Hematopoietic multipotent progenitor cell (in vitro differentiated cells): ENCODE data around the gene SH3RF1. TPM values are rescaled to one million over a fixed set of nuclear protein-coding genes. Genes with fewer than 3 reads are reported as not detected.
A peak's percentile ranks its signal among the peaks of the same experiment; 100 is the strongest.

Experiments
- DNase-seq, 3 donors: peaks; one replicate each; pipeline ENCODE4 v3.0.0-alpha.2; 2011 to 2015; ENCODE audit warnings: low read depth in 2 of 3, low spot score in 2 of 3
- total RNA-seq: library from RNA; depleted of rRNA; stranded (reverse); fragments of >200 nt; gene quantifications from one replicate; pipeline ENCODE4 v1.2.3, GENCODE V29; 2012

The SH3RF1 gene
- total RNA-seq, 1 donor = 12.1 TPM

DNA sequence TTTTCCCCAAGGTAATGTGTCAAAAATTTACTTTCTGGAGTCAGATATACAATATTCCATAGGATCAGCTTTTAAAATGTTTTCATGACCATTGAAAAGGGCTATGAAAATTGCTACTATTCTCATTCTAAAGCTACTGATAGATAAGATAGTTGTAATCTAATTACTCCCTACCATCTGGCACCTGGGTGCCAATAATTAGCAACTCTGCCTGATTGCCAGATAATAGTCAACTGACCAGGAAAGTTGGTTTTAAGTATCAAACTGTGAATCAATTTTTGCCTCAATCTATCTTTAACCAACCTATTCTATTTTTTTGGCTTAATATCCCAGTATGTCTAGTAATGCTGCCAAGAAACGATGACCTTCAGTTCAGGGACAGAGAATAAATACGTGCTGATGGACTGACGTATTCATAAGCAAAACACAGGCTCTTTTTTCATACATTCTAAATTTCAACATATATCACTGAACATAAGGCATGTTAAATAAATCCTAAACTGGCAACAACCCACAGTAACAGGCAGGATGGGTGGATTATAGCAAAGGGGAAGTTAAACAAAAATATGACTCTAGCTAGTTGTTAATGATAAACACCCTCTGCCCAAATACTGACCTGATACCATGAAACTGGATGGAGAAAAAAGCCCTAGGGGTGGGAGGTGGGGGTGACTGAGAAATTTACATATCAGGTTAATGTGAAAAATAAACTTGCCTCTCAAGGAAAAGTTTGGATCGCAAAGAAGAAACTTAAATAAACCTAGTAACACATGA is 18.2 kb downstream of the SH3RF1 start:
- peak in 1 of 3 donors; percentile 55 for DNase-seq

DNA sequence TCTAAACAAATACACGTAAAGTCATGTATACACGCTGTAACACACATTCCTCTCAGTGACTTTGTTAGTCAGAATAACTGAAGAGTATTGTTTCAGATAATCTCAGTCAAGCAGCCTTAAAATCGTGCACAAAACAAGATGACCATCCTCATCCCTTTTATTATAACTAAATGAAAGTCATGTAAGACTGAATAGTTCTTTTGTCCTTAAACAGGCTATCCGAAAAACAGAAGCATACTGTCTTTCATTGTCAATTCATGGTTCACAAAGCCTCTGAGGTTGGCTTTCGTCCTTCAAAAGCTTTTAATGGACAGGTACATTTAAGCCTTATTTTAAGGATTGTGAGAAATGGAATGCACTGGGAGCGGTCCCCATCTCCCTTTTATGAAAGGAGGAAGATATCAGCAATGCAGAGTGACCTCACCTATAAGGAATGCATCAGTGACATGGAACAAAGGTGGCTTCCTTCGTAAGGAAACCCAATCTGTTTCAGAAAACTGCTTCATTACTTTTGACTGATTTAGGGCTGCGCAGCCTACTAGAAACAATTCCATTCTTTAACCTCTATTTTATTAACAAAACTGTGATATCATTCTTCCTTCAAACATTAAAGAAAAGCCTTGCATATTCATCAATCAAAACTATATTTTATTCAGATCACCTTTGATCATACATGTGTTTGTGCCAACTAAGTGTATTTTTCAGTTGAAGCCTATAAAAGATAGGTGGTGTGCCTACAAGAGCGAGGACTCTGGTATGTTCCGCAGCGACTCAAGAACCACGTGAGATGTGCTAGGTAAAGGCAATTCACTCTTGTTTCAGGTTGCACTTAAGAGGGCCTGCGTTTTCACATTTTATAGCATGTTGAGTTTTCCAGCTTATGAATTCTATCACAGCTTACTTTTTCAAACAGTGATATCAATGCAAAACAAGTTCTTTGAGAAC is 19.2 kb downstream of the SH3RF1 start:
- DNase-seq = no peak

DNA sequence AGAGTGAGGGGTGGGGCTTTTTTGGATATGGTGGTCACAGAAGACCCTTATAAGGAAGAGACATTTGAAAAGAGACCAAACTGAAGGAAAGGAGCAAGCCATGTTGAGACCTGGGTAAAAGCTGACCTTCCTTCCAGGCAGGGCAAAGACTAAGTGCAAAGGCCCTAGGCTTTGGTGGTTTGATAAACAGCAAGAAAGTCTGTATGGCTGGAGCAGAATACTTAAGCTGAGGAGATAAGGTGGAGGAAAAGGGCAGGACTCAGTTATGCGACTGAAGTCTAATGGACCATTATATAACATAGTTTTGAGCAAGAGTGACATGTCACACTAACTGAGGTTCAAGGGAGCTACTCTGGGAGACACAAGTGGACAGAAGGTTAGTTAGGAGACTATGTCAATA is 20.0 kb downstream of the SH3RF1 start:
- DNase-seq = no peak

- no peak for DNase-seq
Observed at GRCh38 chr4:169249999-169250398, 20.8 kb downstream of the SH3RF1 start.

GRCh38 chr4:169249214-169249973 is 21.4 kb downstream of the SH3RF1 start:
- no peak for DNase-seq

- no peak for DNase-seq
Observed at GRCh38 chr4:169248645-169249044, 22.1 kb downstream of the SH3RF1 start.

- DNase-seq = no peak
Observed at GRCh38 chr4:169246957-169247396, 23.8 kb downstream of the SH3RF1 start.

DNA sequence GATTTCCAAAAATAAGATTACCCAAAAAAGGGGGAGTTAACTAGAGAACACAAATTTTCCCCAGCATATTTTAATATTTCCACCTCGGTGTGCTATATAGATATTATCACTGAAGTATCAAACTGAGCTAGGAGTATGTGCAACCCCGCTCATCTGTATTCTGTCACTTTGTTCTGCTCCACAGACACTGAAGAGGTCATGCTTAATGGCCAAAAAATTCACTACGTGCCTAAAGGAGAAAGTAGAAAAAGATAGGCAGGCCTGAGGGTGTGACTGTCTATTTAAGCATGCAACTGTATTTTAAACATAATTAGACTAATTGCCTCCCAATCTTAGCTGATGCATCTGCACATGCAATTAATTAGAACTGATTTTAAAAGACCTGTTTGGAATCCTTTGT is 24.5 kb downstream of the SH3RF1 start:
- DNase-seq = no peak

- DNase-seq = peak in 1 of 3 donors; percentile 45
Observed at GRCh38 chr4:169245061-169245460, 25.7 kb downstream of the SH3RF1 start.

GRCh38 chr4:169243825-169244609 is 26.7 kb downstream of the SH3RF1 start:
- no peak for DNase-seq

DNA sequence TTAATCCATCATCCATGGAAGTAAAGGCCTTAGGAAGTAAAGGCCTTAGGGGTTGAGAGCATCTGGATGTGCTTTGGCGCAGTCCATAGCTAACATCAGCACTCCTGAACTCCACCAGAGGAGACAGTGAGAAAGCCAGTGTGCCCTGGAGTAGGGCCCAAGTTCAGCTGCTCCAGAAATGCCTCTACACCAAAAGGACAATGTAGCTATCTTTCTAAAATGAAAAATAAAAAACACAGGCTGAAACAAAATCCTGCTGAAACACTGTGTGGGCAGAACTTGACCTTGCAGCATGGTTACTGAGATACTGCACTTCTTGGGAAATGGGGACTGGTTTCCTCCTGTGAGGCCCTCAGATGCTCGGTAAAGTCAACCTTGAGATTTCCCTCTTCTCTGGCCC is 29.3 kb downstream of the SH3RF1 start:
- DNase-seq = no peak

GRCh38 chr4:169239221-169239905 is 31.4 kb downstream of the SH3RF1 start:
- no peak for DNase-seq

DNA sequence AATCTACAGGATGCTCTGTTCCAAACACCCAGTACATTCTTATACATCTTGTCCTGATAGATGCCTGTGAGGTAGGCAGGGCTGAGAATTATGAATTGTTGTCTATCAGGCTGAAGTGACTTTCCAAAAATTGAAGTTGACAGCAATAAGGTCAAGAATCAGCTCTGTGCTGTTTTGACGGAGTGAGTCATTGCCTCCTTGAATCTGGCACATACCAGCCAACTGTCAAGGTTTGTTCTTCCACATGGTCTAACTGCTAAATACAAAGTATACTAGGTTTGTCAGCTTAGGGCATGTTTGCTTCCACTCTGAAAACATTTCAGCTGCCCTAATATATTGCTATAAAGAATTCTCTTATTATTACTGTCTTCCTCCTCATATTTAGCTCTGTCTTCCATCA is 32.3 kb downstream of the SH3RF1 start:
- no peak for DNase-seq

GRCh38 chr4:169236873-169237626 is 33.7 kb downstream of the SH3RF1 start:
- DNase-seq = no peak

DNA sequence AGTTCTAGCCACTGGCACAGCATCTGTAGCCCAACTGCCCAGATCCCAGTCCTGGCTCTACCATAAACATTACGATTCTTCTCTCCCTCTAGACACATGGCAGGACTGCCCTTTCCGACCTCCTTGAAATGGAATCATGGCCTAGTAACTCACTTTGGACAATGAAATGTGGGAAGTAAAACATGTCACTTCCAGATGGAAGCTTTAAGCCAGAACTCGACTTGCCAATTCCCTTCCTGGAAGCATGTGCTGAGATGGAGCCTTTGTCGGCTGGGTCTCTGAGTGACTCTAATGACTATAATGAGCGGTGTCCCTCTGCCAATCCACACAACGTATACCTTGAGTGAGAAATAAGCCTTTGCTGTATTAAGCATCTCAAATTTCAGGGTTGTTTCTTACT is 34.7 kb downstream of the SH3RF1 start:
- DNase-seq = no peak

GRCh38 chr4:169234137-169234855 is 36.5 kb downstream of the SH3RF1 start:
- DNase-seq = no peak

- DNase-seq = peak in 2 of 3 donors; percentile 70 to 92
Observed at GRCh38 chr4:169233691-169234090, 37.1 kb downstream of the SH3RF1 start.

GRCh38 chr4:169231647-169232262 is 39.0 kb downstream of the SH3RF1 start:
- no peak for DNase-seq
